Neural cell (in vitro differentiated cells): ENCODE measurements around the gene BIN2. TPM values are rescaled to one million over a fixed set of nuclear protein-coding genes. Genes with fewer than 3 reads are reported as not detected.

Experiments
- H2AFZ ChIP-seq: fragments of 200-600, 300-800 bp; sonication (generic), shearing (Covaris generic); 2 replicates; pipeline ENCODE4 v1.6.0; 2014; ENCODE audit warnings: low read depth, mild to moderate bottlenecking, antibody characterized with exemption, low read length, moderate library complexity
- H3F3A ChIP-seq: fragments of 200-600 bp; shearing (Covaris generic); 2 replicates; pipeline ENCODE4 v1.6.1; 2016; ENCODE audit warnings: mild to moderate bottlenecking, moderate library complexity, mixed read lengths, antibody characterized with exemption, low read length; ENCODE audit not compliant: insufficient read depth, poor library complexity, severe bottlenecking
- H3K27ac ChIP-seq: fragments of 200-600, 300-800 bp; sonication (generic), shearing (Covaris generic); 2 replicates; pipeline ENCODE4 v1.5.1; 2014; ENCODE audit warnings: mild to moderate bottlenecking, low read length, moderate library complexity
- H3K27me3 ChIP-seq: fragments of 300-800, 200-600 bp; sonication (generic), shearing (Covaris generic); 2 replicates; pipeline ENCODE4 v1.6.0; 2014; ENCODE audit warnings: mild to moderate bottlenecking, low read depth, low read length, moderate library complexity; ENCODE audit not compliant: insufficient read depth
- H3K36me3 ChIP-seq: fragments of 300-800, 200-600 bp; sonication (generic), shearing (Covaris generic); 2 replicates; pipeline ENCODE4 v1.5.1; 2014; ENCODE audit warnings: mild to moderate bottlenecking, antibody characterized with exemption, low read length, moderate library complexity; ENCODE audit not compliant: insufficient read depth
- H3K4me2 ChIP-seq: fragments of 300-800, 200-600 bp; sonication (generic), shearing (Covaris generic); 2 replicates; pipeline ENCODE4 v1.6.0; 2014; ENCODE audit warnings: mild to moderate bottlenecking, low read length
- H3K4me3 ChIP-seq: fragments of 300-800, 200-600 bp; sonication (generic), shearing (Covaris generic); 2 replicates; pipeline ENCODE4 v1.5.1; 2014; ENCODE audit warnings: mild to moderate bottlenecking, low read length, moderate library complexity
- H3K79me2 ChIP-seq: fragments of 200-600 bp; shearing (Covaris generic); replicated peaks from 2 replicates; pipeline ENCODE4 v1.6.0; 2014; ENCODE audit warnings: mild to moderate bottlenecking, low read length, moderate library complexity; ENCODE audit not compliant: insufficient read depth
- H3K9ac ChIP-seq: fragments of 300-800, 200-600 bp; sonication (generic), shearing (Covaris generic); 2 replicates; pipeline ENCODE4 v1.6.1; 2016; ENCODE audit warnings: mild to moderate bottlenecking, low read length, mixed read lengths
- H3K9me2 ChIP-seq: fragments of 200-600 bp; shearing (Covaris generic); 2 replicates; pipeline ENCODE4 v1.6.1; 2016; ENCODE audit warnings: mild to moderate bottlenecking, low read length, mixed read lengths; ENCODE audit not compliant: insufficient read depth
- H3K9me3 ChIP-seq: fragments of 200-600, 300-800 bp; sonication (generic), shearing (Covaris generic); 2 replicates; pipeline ENCODE4 v1.6.1; 2016; ENCODE audit warnings: mild to moderate bottlenecking, mixed run types, low read length, moderate library complexity, mixed read lengths
- H4K20me1 ChIP-seq: fragments of 200-600 bp; shearing (Covaris generic); 2 replicates; pipeline ENCODE4 v1.6.1; 2016; ENCODE audit warnings: mild to moderate bottlenecking, mixed run types; ENCODE audit not compliant: insufficient read depth
- EP300 ChIP-seq: fragments of 450-650 bp; conservative IDR thresholded peaks from 2 replicates; pipeline ENCODE4 v1.6.1; 2014; ENCODE audit warnings: antibody characterized with exemption, mild to moderate bottlenecking, moderate library complexity; ENCODE audit not compliant: poor library complexity, severe bottlenecking
- EZH2 ChIP-seq: fragments of 200-600, 300-800 bp; shearing (Covaris generic), sonication (generic); IDR thresholded peaks from 2 replicates; pipeline ENCODE4 v1.6.1; 2014; ENCODE audit warnings: antibody characterized with exemption, low read length, borderline replicate concordance, mild to moderate bottlenecking; ENCODE audit not compliant: insufficient read depth, poor library complexity, severe bottlenecking
- MXI1 ChIP-seq: fragments of 450-650 bp; conservative IDR thresholded peaks from 2 replicates; pipeline ENCODE4 v1.6.1; 2014; ENCODE audit warnings: antibody characterized with exemption, mild to moderate bottlenecking; ENCODE audit not compliant: poor library complexity, severe bottlenecking
- POLR2AphosphoS5 ChIP-seq: IDR thresholded peaks from 2 replicates; pipeline ENCODE4 v1.6.1; 2012
- RAD21 ChIP-seq: fragments of 450-650 bp; conservative IDR thresholded peaks from 2 replicates; pipeline ENCODE4 v1.6.1; 2014; ENCODE audit warnings: antibody characterized with exemption, mild to moderate bottlenecking, moderate library complexity
- REST ChIP-seq: IDR thresholded peaks from 2 replicates; pipeline ENCODE4 v1.6.1; 2012; ENCODE audit warnings: borderline replicate concordance
- SMC3 ChIP-seq: fragments of 450-650 bp; conservative IDR thresholded peaks from 2 replicates; pipeline ENCODE4 v1.6.1; 2014; ENCODE audit warnings: antibody characterized with exemption, mild to moderate bottlenecking, moderate library complexity; ENCODE audit not compliant: poor library complexity
- TAF1 ChIP-seq: IDR thresholded peaks from 2 replicates; pipeline ENCODE4 v1.6.1; 2012; ENCODE audit warnings: low read depth
- polyA plus RNA-seq: library from polyadenylated mRNA; depleted of rRNA; stranded (reverse); fragments of >200 nt; gene quantifications from 2 replicates; pipeline ENCODE4 v1.2.3, GENCODE V29; 2014
- TF ChIP-seq, protein P1 (sequence below): fragments of 450-650 bp; IDR thresholded peaks from 2 replicates; pipeline ENCODE4 v1.5.1; 2014; ENCODE audit warnings: antibody characterized with exemption, mild to moderate bottlenecking, moderate library complexity; ENCODE audit not compliant: poor library complexity, severe bottlenecking

BIN2 gene
- polyA plus RNA-seq, 1 donor from 2014 or later = not detected

- TF ChIP-seq, protein P1, sequence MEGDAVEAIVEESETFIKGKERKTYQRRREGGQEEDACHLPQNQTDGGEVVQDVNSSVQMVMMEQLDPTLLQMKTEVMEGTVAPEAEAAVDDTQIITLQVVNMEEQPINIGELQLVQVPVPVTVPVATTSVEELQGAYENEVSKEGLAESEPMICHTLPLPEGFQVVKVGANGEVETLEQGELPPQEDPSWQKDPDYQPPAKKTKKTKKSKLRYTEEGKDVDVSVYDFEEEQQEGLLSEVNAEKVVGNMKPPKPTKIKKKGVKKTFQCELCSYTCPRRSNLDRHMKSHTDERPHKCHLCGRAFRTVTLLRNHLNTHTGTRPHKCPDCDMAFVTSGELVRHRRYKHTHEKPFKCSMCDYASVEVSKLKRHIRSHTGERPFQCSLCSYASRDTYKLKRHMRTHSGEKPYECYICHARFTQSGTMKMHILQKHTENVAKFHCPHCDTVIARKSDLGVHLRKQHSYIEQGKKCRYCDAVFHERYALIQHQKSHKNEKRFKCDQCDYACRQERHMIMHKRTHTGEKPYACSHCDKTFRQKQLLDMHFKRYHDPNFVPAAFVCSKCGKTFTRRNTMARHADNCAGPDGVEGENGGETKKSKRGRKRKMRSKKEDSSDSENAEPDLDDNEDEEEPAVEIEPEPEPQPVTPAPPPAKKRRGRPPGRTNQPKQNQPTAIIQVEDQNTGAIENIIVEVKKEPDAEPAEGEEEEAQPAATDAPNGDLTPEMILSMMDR = no peak
- TF ChIP-seq MXI1 = no peak
Observed at GRCh38 chr12:51321882-51322281, 2.1 kb downstream of the BIN2 start (continued).

GRCh38 chr12:51320695-51321320, 3.2 kb downstream of the BIN2 start:
- H3K27me3 ChIP-seq = no peaks in the 10 kb centered on the region
- TF ChIP-seq POLR2AphosphoS5 (no peak), REST (no peak), MXI1 (no peak), SMC3 (no peak)
- TF ChIP-seq, protein P1 = no peak
- H3K9me2 ChIP-seq = no peaks in the 10 kb centered on the region
- H3K4me2 ChIP-seq = no peak overlapping the region
- H3K9ac ChIP-seq = no peak overlapping the region
- H3K27ac ChIP-seq = no peak overlapping the region
- no peaks in the 10 kb centered on the region for H3K79me2 ChIP-seq
- no peak overlapping the region for H2AFZ ChIP-seq
- no peaks in the 10 kb centered on the region for H3K36me3 ChIP-seq
- no peaks in the 10 kb centered on the region for H4K20me1 ChIP-seq
- no peaks in the 10 kb centered on the region for H3K9me3 ChIP-seq
- H3F3A ChIP-seq = no peaks in the 10 kb centered on the region
- H3K4me3 ChIP-seq = no peak overlapping the region

GRCh38 chr12:51320311-51320694, 3.7 kb downstream of the BIN2 start:
- H3K9me2 ChIP-seq = no peaks in the 10 kb centered on the region
- H3F3A ChIP-seq = no peaks in the 10 kb centered on the region
- no peaks in the 10 kb centered on the region for H3K9me3 ChIP-seq
- no peak overlapping the region for H2AFZ ChIP-seq
- TF ChIP-seq EZH2 = no peak
- no peak for TF ChIP-seq REST
- TF ChIP-seq RAD21 = no peak
- no peak for TF ChIP-seq MXI1
- no peak for TF ChIP-seq POLR2AphosphoS5
- TF ChIP-seq, protein P1 = no peak
- TF ChIP-seq TAF1 = no peak
- TF ChIP-seq SMC3 = no peak
- TF ChIP-seq EP300 = no peak
- no peak overlapping the region for H3K4me2 ChIP-seq
- no peak overlapping the region for H3K4me3 ChIP-seq
- H3K36me3 ChIP-seq = no peaks in the 10 kb centered on the region
- no peak overlapping the region for H3K9ac ChIP-seq
- no peak overlapping the region for H3K27ac ChIP-seq
- H3K27me3 ChIP-seq = no peaks in the 10 kb centered on the region
- no peaks in the 10 kb centered on the region for H4K20me1 ChIP-seq
- H3K79me2 ChIP-seq = no peaks in the 10 kb centered on the region
